ENCODE results near the gene SLC2A8.

SLC2A8 gene

DNA sequence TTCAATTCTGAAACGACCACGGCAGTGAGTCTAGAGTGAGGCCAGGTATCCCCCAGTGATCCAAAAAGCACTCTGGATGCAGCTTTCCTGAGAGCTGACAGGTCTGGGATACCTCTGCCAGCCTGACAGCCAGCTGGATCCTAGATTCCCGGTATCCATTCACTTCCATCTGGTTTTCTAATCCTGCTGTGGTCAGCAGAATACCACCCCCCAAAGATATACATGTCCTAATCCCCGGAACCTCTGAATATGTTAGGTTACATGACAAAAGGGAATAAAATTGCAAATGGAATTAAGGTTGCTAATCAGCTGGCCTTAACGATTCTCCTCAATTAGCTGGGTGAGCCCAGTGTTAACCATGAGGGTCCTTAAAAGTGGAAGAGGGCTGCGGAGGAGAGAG, 25.8 kb downstream of the SLC2A8 start:
- H3K4me3 ChIP-seq (replicated peaks; ENCODE audit: low read depth, low read length), result peak overlapping the region; percentile 99
- H3K36me3 ChIP-seq (ENCODE audit: control insufficient read depth, insufficient read depth, low read length), result peaks cover 2% of the 10 kb centered on the region
- TF ChIP-seq, protein P1, sequence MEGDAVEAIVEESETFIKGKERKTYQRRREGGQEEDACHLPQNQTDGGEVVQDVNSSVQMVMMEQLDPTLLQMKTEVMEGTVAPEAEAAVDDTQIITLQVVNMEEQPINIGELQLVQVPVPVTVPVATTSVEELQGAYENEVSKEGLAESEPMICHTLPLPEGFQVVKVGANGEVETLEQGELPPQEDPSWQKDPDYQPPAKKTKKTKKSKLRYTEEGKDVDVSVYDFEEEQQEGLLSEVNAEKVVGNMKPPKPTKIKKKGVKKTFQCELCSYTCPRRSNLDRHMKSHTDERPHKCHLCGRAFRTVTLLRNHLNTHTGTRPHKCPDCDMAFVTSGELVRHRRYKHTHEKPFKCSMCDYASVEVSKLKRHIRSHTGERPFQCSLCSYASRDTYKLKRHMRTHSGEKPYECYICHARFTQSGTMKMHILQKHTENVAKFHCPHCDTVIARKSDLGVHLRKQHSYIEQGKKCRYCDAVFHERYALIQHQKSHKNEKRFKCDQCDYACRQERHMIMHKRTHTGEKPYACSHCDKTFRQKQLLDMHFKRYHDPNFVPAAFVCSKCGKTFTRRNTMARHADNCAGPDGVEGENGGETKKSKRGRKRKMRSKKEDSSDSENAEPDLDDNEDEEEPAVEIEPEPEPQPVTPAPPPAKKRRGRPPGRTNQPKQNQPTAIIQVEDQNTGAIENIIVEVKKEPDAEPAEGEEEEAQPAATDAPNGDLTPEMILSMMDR (IDR thresholded peaks at IDR 0.05; ENCODE audit: insufficient read depth, low read length, poor library complexity, severe bottlenecking), result no peak
- no peaks in the 10 kb centered on the region for H3K27me3 ChIP-seq (replicated peaks; ENCODE audit: control insufficient read depth, insufficient read depth, low read length)
- no peak for DNase-seq (ENCODE audit: extremely low read depth, insufficient read length)

DNA sequence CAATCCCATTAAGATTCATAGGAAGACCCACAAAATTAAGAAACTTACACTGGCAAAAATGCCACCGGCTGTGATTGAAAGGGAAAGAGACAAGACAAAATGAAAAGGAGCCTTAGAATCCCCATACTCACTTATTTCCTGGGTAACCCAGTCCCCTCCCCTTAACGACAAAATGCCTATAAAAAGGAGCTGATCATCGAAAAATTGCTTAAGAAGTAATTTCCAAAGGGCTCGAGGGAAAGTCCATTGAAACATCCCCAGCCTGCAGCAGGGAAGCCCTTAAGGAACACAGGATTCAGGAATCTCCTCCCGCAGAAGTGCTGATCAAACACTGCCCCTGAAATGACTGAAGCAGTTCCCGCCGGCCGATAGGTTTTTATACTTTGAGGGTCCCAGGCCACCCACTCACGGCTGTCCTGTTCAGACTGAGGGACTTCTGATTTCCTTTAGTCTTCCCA, 26.5 kb downstream of the SLC2A8 start:
- TF ChIP-seq, protein P1 (IDR thresholded peaks at IDR 0.05; ENCODE audit: insufficient read depth, low read length, poor library complexity, severe bottlenecking), result no peak
- Histone ChIP-seq H3K27me3 (replicated peaks; ENCODE audit: control insufficient read depth, insufficient read depth, low read length) (no peaks in the 10 kb centered on the region), H3K4me3 (replicated peaks; ENCODE audit: low read depth, low read length) (peak overlapping the region; percentile 99), H3K36me3 (ENCODE audit: control insufficient read depth, insufficient read depth, low read length) (no peaks in the 10 kb centered on the region)
- DNase-seq (ENCODE audit: extremely low read depth, insufficient read length), result no peak

DNA sequence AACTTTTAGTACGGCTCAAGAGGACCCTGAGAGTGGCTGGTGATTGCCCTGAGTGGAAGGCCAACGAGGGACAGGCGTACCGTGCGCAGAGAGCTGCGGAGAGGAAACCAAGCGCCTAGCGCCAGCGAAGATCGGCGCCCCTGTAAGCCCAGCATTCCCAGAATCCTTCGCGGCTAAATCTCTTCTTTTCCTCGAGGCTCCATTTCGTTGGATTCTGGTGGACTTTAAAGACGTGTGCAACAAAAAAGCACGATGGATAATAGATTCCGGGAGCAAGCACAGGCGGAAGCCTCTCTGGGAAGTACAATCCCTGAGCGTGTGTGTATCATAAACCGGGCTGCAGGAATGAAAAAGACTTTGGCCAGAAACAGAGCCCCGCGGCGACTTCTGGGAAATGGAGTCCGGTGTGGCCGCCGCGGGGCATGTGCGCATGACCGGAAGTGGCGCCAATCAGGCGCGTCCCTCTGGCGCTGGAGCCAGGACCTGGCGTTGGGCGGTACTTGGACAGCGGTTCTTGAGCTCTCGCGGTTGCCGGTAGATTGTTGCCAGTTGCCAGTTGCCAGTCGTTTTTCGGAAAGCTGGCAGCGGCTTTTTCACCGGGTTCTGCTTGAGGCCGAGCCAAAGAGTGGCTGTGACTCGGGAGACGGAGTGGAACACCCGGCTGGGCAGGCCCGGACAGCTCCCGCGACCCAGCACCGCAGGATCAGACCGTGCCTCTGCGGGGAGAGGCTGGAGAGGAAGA, 27.1 kb downstream of the SLC2A8 start, which contains the start of gene ZNF79:
Gene ZNF79 (plus strand): TSS at position 449 of the 742 bp plus-strand sequence. CDS start 406 bp downstream, outside the sequence.
- Histone ChIP-seq H3K4me3 (replicated peaks; ENCODE audit: low read depth, low read length) (peak within 1 kb of the TSS; percentile 99), H3K27me3 (replicated peaks; ENCODE audit: control insufficient read depth, insufficient read depth, low read length) (no peaks in the 10 kb centered on the region), H3K36me3 (ENCODE audit: control insufficient read depth, insufficient read depth, low read length) (no peaks in the 10 kb centered on the region; the same call in 1 of the 2 replicates)
- TF ChIP-seq, protein P1 (IDR thresholded peaks at IDR 0.05; ENCODE audit: insufficient read depth, low read length, poor library complexity, severe bottlenecking), result no peak
- DNase-seq (ENCODE audit: extremely low read depth, insufficient read length), result peak; percentile 95

DNA sequence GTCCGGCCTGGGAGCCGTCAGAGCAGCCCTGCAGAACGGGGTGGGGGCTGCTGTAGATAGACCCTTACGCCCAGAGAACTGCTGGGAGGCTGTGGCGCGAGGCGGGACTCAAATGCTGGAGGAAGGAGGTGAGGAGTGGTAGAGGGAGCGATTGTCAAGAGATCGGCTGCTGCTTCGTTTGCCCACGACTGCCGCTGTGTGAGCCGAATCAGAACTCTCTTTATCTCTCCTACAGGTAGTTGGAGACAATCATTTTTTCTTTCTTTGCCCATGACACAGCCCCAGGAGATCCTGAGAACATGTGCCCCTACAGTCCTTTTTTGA, 27.7 kb downstream of the SLC2A8 start:
- DNase-seq (ENCODE audit: extremely low read depth, insufficient read length), result no peak
- peaks cover 3% of the 10 kb centered on the region for H3K36me3 ChIP-seq (ENCODE audit: control insufficient read depth, insufficient read depth, low read length)
- TF ChIP-seq, protein P1 (IDR thresholded peaks at IDR 0.05; ENCODE audit: insufficient read depth, low read length, poor library complexity, severe bottlenecking), result no peak

DNA sequence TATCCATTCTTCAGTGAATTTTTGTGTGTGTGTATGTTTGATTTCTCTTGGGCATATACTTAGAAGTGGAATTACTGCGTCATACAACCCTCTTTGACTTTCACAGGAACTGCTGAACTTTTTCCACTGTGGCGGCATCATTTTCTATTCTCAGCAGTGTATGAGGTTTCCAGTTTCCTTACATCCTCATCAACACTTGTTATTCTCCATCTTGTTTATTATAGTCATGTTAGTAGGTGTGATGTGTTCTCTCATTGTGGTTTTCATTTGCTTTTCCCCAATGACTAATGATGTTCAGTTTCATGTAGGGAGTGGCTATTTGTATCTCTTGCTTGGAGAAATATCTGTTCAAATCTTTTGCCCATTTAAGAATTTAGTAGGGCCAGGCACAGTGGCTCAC, 29.8 kb downstream of the SLC2A8 start:
- no peak for DNase-seq (ENCODE audit: extremely low read depth, insufficient read length)
- peaks cover 7% of the 10 kb centered on the region for H3K36me3 ChIP-seq (ENCODE audit: control insufficient read depth, insufficient read depth, low read length)
- H3K4me3 ChIP-seq (replicated peaks; ENCODE audit: low read depth, low read length), result no peak overlapping the region
- H3K27me3 ChIP-seq (replicated peaks; ENCODE audit: control insufficient read depth, insufficient read depth, low read length), result no peaks in the 10 kb centered on the region
- TF ChIP-seq, protein P1 (IDR thresholded peaks at IDR 0.05; ENCODE audit: insufficient read depth, low read length, poor library complexity, severe bottlenecking), result no peak

More for the DNA sequence above, 27.7 kb downstream of the SLC2A8 start:
- peak overlapping the region; percentile 99 for H3K4me3 ChIP-seq (replicated peaks; ENCODE audit: low read depth, low read length)
- H3K27me3 ChIP-seq (replicated peaks; ENCODE audit: control insufficient read depth, insufficient read depth, low read length), result no peaks in the 10 kb centered on the region
